RKO (cell line): Measurements from ENCODE around the gene XRCC3.
"Not testable (repeated sequence)": the region's sequence is repeated elsewhere in the genome, so short reads cannot be mapped to it uniquely, and the experiment has no call there.

ENCODE experiments used
- DNase-seq: peaks from one replicate; pipeline ENCODE4 v3.0.0-alpha.2; 2016; ENCODE audit warnings: low spot score

The XRCC3 gene

DNA sequence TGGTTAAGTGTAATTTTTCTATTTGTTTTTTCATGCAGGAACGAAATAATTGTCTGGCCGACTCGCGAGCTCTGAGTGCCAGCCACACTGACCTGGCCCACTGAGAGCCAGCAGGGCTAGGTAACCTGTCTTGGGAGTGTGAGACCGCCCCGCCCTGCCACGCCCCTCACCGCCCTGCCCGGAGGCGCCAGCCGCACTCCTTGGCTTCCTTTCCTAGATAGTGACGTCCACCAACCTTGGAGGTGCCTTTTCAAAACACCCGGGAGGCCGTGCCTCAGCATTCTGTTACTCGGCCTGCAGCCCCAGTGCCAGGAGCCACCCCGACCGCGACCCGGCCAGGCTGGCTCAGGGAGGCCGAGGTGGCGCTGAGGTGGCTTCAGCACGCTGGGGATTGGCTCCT, 21.7 kb downstream of the XRCC3 start:
- no peak for DNase-seq

DNA sequence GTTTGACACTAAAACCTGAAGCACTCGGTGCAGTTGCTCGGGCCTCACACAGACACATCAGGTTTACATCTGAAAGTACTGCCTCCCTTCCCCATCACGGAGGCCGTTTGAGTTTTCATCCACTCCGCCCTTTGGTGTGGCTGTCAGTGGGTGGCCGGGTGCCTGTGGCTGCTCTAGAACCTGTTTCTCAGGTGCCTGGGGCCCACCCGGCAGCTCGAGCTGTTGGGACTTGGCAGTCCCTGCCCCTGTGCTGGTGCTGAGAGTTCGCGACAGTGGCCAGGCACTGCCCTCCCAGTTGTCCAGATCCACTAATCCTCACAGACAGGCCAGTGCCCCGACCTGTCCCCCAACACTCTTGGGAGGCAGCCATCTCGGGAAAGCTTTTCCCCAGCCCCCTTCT, 22.4 kb downstream of the XRCC3 start:
- no peak for DNase-seq

DNA sequence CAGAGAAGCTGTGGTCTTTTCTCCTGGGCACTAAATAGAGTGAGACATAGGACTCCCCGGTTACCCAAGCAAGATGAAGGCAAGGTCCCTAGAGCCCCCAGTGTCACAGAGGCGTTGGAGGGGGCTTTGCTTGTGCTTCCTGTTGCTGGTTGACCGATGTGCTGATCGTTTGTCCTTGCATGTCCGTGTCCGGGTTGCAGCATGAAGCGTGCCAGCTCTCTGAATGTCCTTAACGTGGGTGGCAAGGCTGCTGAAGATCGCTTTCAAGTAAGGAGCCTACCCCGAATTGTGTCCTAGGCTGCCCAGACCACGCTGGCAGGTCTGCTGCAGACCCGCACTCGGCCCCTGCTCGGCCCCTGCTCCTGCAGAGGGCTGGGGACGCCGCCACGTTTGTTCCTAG, 23.1 kb downstream of the XRCC3 start:
- DNase-seq: no peak

DNA sequence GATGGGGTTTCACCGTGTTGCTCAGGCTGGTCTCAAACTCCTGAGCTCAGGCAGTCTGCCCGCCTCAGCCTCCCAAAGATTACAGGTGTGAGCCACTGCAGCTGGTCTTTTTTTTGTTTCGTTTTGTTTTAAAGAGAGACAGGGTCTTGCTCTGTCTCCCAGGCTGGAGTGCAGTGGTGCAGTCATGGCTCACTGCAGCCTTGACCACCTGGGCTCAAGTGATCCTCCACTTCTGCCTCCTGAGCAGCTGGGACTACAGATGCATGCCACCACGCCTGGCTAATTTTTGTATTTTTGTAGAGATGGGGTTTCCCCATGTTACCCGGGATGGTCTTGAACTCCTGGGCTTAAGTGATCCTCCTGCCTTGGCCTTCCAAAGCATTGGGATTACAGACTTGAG, 23.6 kb downstream of the XRCC3 start:
- DNase-seq: not testable (repeated sequence)

DNA sequence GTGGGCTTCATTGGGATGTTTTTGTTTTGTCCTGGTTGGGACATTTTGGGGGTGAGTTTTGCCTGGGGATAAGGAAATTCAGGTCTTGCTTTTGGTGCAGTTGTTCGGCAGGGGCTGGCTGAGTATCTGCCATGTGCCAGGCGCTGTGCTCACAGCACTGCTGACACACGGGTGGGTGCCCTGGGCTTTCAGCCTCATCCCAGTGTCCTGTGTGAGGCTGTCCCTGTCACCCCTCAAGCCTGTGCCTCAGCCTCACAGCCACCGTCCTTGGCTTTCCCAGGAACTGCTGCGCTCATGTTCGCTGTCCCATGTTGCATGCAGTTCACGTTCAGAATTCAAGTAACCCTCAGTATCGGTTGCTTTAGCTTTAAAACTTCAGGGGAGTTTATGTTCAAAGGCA, 24.9 kb downstream of the XRCC3 start:
- no peak for DNase-seq

DNA sequence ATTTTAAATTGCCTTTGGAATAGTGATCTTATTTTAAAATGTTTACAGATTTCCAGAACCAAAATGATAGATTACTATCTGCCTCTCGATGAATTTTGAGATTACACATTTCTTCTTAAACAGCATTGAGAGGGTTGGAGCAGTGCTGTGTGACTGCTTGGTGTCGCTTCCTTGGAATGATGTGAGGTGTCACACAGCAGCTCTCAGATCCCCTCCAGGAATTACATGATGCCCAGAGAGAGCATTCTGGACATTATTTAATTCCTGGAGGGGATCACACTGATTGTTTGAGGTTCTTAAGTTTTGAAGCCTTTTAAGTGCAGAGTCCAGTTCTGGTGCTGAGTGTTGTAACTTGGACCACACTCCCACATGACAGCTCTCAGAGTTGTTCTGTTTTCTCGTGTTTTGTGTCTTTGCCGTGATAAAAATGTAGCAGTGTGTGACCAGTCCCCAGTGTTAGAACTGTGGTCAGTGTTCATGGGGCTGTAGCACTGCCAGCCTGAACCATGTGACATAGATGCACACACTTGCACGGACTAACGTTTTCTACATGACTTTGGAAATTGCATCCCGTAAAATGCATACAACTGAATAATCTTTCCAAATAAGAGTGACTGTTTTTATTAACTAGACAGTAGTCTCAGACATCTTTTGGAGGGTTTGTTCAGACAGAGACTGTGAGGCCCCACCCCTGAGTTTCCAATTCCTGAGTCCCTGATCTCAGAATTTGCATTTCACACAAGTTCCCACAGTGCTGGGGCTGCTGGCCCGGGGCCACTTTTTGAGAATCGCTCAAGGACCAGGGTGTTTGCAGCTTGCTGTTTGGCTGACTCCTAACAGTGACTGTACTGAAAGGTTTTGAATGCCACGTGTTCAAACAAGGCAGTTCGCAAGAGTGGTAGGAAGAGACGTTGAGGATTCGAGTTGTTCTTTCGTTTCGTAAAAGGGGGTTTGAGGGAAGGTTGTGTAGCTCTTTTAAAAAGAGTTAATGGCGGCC, 26.0 kb downstream of the XRCC3 start:
- DNase-seq: no peak

DNA sequence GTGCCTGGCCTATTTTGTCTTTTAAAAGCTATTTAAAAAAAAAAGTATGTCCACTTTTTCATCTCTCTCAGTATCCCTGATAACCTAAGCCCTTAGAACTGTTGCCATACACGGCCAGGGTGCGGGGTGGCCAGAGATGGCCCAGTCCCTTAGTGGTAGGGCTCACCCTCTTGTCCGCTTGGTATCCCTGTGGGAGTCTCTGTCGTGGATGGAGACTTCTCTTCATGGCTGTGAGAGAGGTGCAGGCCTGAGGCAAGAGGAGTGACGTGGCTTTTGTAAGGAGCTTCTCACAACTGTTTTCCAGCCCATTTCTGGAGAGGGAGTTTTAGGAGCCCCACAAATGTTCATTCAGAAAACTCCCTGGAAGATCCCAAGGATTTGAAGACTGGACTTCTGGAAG, 26.8 kb downstream of the XRCC3 start:
- no peak for DNase-seq

DNA sequence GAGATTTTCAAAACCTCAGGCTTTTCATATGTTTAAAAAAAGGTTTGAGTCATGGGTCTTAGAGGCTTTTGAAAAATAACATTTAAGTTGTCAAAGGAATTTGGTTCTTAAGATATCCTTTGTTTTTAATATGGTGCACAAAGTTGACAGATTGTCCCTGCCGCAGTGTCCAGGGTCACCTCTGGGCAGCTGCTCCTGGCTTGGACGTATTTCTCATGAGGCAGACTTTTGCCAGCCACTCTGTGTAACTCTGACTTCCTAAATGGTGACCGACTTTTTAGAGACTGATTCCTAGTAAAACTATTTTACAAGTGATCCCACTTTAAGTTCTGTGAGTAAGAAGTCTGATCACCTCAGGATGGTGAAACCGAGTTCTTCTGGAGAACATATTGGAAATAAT, 27.5 kb downstream of the XRCC3 start:
- DNase-seq: no peak

DNA sequence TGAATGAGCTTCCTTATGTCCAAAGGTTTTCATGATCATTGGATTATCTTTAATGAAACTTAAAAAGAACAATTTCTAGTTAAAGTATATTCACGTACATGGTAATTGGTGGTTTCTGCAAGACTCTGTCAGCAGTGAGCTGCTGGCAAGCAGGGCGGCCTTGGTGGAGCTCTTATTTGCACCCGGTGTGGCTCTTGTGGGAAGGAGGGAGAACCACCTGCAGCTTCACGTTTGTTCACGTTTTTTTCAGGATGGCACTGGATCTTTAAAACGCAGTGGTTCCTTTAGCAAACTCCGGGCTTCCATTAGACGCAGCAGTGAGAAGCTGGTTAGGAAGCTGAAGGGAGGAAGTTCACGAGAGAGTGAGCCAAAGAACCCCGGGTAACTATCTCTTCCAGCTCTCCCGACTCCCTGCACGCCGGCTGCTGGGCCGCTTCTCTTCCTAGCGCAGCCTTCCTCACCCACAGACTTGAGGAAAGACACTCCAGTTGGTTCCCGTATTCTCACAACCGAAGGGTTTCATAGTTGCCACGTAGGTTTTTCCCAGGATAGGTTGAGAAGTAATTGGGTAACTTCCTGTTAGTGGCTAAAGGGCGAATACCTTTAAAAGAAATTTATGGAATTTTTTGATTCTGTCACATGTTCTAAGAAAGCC, 28.3 kb downstream of the XRCC3 start:
- no peak for DNase-seq

DNA sequence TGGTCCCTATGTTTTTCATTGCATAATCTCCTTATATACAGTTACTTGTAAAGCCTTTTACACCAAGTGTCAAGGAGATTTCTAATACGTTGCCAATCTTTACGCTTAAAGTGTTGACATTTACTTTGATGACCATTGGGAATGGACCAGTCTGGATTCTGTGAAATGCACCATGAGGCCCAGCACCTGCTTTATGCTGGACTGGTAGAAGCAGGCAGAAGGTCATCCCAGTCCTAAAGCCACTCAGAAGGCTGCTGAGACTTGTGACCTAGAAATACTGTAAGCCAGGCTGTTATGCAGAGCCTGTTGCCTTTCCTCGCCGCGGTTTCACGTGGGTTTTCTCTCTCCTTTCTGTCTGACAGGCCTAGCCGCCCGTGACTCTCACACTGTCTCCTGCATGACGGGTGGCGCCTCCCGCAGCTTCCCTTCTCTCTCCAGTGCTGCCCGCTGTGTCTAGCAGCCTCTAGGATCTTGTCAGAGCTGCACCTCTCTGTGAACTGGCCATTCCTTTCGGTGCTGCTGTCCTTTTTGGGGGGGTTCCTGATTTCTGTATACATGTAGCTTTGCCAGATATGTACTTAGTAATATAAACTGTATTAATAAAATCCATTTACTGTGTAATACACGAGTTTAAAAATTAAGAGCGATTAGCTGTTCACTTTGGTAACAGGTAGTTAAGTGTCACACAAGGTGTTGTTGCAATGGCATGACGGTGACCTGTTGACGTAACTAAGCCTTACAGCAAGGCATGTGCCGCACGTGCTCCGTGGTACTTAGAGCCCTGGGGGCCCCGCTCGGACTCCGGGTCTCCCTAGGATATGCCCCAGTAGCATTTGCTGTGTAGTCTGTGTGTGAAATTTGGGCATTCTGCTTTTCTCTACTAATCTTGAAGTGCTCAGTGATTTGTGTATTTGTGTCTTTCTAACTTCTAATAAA, 29.7 kb downstream of the XRCC3 start:
- no peak for DNase-seq

DNA sequence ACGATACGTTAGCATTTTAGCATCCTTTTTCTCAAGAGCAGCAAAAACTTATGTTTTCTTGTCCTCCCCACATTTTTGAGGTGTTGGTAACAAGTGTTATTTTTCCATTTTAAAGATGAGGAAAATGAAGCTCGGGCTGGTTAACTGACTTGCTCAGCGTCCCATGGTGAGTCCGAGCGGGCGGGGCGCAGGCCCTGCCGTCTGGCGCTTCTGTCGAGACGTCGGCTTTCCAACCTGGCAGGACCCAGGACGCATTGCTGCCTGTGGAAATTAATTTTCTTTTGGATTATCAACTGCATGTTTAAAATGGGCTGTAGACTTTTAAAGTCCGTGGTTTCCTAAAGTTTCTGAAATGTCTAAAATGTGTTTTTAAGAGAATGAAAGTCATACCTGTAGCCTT, 30.4 kb downstream of the XRCC3 start:
- DNase-seq: no peak

DNA sequence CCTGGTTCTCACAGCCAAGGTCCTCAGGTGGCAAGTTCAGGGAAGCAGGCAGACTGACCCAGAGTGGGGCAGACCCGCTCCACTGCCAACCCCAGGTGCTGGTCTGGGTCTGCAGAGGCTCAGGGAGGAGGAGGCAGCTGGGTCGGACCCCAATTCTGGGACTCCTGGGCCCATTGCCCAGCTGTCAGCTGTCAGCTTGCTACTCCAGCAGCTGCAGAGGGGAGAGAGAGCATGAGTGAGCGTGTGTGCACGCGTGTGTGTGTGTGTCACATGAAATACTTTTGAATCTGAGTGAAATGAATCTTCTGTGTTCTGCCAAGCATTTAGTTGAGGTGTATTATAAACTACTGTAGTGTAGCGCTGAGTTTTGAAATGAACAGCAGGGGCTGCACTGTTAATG, 30.8 kb downstream of the XRCC3 start:
- no peak for DNase-seq

DNA sequence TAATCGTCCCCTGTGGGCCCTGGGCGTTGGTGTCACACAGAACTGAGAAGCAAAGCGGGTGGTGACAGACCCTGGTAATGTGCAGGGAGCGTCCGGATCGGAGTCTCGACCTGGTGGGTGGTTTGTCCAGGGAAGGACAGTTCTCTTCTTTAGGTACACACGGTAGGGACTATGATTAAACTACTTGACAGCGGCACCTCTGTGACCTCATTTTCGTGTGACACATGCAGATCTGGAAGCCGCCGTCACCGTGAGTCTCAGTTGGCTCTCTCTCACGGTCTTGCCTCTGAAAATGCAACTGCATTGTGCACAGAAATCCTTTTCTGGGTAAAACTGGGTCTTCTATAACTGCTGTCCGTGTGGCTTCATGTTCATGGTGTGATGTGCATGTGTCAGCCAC, 32.1 kb downstream of the XRCC3 start:
- no peak for DNase-seq

DNA sequence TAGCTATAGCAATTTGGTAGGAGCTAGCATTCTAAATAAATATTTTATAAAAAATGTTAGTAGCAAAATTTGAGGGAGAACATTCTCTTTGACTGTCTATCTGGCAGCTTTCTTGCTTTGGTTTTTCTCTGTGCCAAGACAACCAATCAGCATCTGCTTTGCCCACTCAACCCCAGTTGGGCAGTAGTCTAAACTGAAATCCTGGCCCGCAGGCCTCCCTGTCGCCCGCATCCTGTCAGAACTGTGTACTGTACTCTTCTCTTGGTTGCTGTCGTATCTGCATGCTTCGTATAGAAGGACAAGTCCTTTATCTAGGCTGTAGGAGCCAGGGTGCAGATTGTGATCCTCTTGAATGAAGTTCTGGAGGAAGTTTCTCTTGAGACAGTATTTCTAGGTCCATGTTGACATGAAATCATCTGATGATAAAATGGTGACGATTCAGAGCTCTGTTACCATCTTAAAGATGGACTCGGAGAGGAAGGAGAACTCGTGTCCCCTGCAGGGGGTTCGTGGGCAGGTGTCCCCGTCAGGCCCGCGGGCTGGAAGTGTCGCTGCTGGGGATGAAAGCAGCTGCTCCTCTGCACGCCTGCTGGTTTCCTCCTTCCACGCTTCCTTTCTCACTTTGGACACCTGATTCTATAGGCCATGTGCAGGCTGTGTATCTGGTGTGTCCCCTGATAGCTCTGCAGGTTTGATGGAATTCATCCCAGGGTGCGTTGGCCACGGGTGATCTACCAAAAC, 34.6 kb downstream of the XRCC3 start:
- no peak for DNase-seq

DNA sequence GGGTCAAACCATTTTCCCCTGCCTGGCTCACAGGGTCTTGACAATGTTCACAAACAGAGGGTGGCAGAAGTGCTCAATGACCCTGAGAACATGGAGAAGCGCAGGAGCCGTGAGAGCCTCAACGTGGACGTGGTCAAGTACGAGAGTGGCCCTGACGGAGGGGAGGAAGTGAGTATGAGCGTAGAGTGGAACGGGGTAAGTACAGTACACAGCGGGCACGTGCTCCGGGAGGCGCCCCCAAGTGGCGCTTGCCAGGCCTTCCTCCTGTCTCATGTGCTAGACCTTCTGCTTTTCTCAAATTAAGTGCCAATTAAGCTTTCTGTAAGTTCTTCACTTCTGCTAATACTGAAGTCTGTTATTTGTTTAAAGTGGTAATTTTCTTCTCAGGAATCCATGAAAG, 35.9 kb downstream of the XRCC3 start:
- peak; percentile 26 for DNase-seq

DNA sequence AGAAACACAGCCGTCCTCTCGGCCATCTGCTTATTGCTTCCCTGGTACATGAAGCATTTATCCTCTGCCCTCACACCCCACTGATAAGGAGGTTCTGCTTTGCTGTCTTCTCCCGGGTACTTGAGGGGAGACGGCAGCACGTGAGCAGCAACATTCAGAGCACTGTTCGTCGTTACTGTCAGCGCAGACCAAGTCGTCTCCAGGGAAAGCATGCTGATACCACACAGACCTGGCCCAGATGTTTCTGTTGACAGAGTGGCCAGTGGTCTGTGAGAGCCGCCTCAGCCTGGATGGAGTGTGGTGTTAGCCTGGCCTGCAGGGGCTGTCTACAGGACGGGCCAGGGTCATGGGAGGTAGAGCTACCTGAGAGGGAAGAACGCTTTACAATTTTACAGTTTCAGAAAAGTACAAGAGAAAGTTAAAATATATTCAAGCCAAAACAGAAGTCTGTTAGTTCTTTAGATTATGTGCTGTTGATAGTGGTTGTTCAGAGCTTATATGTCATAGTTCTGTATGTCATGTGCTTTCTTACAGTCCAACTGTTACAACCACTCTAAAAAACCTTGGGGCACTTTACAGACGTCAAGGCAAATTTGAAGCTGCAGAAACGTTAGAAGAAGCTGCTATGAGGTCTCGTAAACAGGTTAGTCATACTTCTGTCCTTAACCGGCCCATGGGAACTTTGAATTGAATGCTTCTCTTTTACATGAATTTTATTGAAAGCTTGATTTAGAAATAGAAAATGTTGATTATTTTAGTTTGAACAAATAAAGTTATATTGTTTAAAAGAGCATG, 38.2 kb downstream of the XRCC3 start:
- DNase-seq: no peak

DNA sequence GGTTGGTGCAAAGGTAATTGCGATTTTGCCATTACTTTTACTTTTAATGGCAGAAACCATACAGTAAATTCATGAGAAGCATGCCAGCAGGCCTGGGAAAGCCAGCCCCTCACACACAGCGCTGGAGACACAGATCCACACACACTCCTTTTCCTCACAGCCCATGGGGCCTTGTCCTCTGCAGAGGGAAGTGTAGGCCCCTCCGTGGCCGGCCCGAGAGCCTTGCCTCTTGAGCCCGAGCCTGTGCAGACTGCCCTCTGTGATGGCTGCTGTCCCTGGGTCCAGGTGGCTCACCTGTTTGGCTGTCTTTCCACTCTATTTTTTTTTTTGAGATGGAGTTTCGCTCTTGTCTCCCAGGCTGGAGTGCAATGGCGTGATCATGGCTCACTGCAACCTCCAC, 39.3 kb downstream of the XRCC3 start:
- DNase-seq: no peak

DNA sequence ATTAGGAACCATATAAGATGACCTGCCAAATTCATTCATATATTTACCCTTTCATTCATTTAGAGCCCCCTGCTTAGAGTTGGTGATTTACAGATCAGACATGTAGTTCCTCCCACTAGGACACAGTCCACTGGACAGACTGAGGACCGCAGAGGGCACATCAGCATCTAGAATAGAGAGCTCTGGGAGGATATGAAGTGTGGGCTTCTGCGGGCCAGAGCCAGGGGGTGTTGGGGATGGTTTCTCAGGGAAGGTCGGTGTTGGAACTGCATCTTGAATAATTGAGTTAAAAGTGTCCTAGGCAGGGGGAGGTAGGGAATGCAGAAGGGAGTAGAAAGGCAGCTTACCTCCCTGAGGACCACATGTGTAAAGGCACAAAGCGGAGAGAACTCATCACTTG, 43.3 kb downstream of the XRCC3 start:
- no peak for DNase-seq

DNA sequence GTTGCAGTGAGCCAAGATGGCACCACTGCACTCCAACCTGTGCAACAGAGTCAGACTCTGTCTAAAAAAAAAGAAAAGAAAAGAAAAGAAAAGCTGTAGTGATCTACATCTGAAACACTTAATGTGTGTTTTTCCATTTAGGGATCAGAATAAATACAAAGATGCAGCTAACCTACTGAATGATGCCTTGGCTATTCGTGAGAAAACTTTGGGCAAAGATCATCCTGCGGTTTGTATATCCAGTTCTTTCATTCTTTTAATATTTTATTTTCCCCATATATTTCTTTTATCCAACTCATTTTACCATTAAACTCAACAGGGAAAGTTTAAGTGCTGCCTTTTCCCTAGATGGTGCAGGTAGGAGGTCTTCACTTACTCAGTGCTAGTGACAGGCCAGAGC, 45.9 kb downstream of the XRCC3 start:
- no peak for DNase-seq

DNA sequence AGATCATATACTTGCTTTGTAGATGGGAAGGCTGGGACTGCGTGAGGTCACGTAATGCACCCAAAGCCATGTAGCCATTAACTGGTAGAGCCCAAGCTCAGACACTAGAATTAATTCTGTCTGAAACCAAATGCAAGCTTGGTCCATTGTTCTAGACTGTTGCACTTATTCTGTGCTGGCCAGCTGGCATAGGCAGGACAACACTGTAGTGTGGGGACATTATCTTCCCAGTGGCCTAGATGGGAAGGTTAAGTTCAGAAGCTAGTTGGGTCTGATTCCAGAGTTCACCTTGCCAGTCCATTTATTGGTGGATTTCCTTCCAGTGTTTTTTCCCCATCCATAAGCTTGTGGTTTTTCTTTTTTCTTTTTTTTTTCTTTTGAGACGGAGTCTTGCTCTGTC, 47.1 kb downstream of the XRCC3 start:
- DNase-seq: no peak

DNA sequence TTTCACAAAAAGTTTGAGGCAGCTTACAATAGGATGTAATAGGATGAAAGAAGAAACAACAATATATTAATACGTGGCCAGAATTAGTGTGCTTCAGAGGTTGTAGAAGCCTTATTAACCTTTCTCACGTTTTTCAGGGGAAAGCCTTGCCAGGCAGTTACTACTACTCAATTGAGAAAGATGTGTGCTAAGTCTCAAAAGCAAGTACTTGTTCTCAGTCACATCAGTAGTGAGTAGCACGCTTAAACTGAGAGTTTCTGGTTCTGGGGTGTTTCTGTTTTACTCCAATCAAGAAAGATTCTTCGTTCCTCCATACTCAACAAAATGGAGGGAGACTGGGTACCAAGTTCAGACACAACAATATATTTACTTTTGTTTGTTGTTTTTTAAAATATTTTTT, 47.6 kb downstream of the XRCC3 start:
- no peak for DNase-seq
